K562 (cell line): ENCODE measurements around the gene CLPSL1. TPM values are rescaled to one million over a fixed set of nuclear protein-coding genes. Genes with fewer than 3 reads are reported as not detected.

Source experiments
- CREM ChIP-seq: IDR thresholded peaks from 2 replicates; pipeline ENCODE4 v1.6.1; 2014; ENCODE audit warnings: antibody characterized with exemption, low read depth
- ELF4 ChIP-seq: fragments of 450-650 bp; formaldehyde crosslinking; IDR thresholded peaks from 2 replicates; pipeline ENCODE4 v1.4.0; 2022; ENCODE audit warnings: missing genetic modification characterization
- ETS2 ChIP-seq: IDR thresholded peaks from 2 replicates; pipeline ENCODE4 v1.6.1; 2016; ENCODE audit warnings: borderline replicate concordance, missing genetic modification characterization, mild to moderate bottlenecking, moderate library complexity, missing compliant biosample characterization; ENCODE audit not compliant: poor library complexity, severe bottlenecking
- GTF2E2 ChIP-seq: fragments of 200-800 bp; sonication (Bioruptor generic); IDR thresholded peaks from 2 replicates; pipeline ENCODE4 v1.6.1; 2016; ENCODE audit warnings: missing genetic modification characterization, missing compliant biosample characterization
- KLF16 ChIP-seq: IDR thresholded peaks from 2 replicates; pipeline ENCODE4 v1.6.1; 2016; ENCODE audit warnings: antibody characterized with exemption
- REST ChIP-seq, 2 experiments: fragments of 450-650 bp; formaldehyde crosslinking in 1 of 2; IDR thresholded peaks; 2 replicates each; pipeline versions ENCODE4 v1.4.0 to v1.6.1; 2014 to 2020; ENCODE audit warnings: mild to moderate bottlenecking in 2 of 2, borderline replicate concordance in 1 of 2, low read depth in 1 of 2
- SOX6 ChIP-seq: fragments of 450-650 bp; IDR thresholded peaks from 2 replicates; pipeline ENCODE4 v1.6.1; 2014; ENCODE audit warnings: mild to moderate bottlenecking
- ZBTB49 ChIP-seq: sonication (generic); formaldehyde crosslinking; IDR thresholded peaks from 2 replicates; pipeline ENCODE4 v1.8.0; 2022; ENCODE audit warnings: missing genetic modification reagents, mild to moderate bottlenecking, borderline replicate concordance
- ZBTB7A ChIP-seq: IDR thresholded peaks from 2 replicates; pipeline ENCODE4 v1.6.1; 2011; ENCODE audit warnings: low read depth, mild to moderate bottlenecking, low read length, moderate library complexity, borderline replicate concordance; ENCODE audit not compliant: control insufficient read depth
- ZFP30 ChIP-seq: fragments of 250-450 bp; sonication (Bioruptor Pico); IDR thresholded peaks from 2 replicates; pipeline ENCODE4 v1.8.0; 2022; ENCODE audit warnings: moderate library complexity, mild to moderate bottlenecking, inconsistent platforms, borderline replicate concordance
- ZFX ChIP-seq: sonication (generic); formaldehyde crosslinking; IDR thresholded peaks from 2 replicates; pipeline ENCODE4 v1.8.0; 2022; ENCODE audit warnings: mild to moderate bottlenecking, missing genetic modification reagents, moderate library complexity
- ZNF324 ChIP-seq: fragments of 250-450 bp; sonication (Bioruptor Pico); IDR thresholded peaks from 2 replicates; pipeline ENCODE4 v1.4.0; 2020; ENCODE audit warnings: mild to moderate bottlenecking
- ZNF583 ChIP-seq: fragments of 250-450 bp; sonication (Bioruptor Pico); IDR thresholded peaks from 2 replicates; pipeline ENCODE4 v1.4.0; 2020
- ZNF79 ChIP-seq: fragments of 250-450 bp; sonication (Bioruptor Pico); IDR thresholded peaks from 2 replicates; pipeline ENCODE4 v1.4.0; 2020; ENCODE audit warnings: low read depth, mild to moderate bottlenecking, moderate library complexity
- polyA plus RNA-seq, 8 experiments: library from polyadenylated mRNA; depleted of rRNA in 4 of 8; stranded (reverse) in 5 of 8; unstranded in 3 of 8; fragments of >200 nt; fragmentation: Nextera tagmentation in 2 of 8; fragmentation: Illumina TruSeq in 1 of 8; extraction: Ambion mirVana in 2 of 8; extraction: Trizol in 1 of 8; gene quantifications; 2 replicates each; pipeline versions ENCODE4 v1.2.1 to v1.2.3, GENCODE V29; 2011 to 2014; ENCODE audit warnings: inconsistent platforms in 1 of 8, missing spikeins in 1 of 8
- total RNA-seq, 7 experiments: library from RNA; depleted of rRNA in 6 of 7; stranded (reverse); fragments of >200 nt in 6 of 7; fragmentation: Illumina TruSeq in 2 of 7; extraction: Trizol in 2 of 7; gene quantifications; 2 replicates each; pipeline versions ENCODE4 v1.2.1 to v1.2.3, GENCODE V29; 2011 to 2021; ENCODE audit warnings: low replicate concordance in 1 of 7
- TF ChIP-seq, protein P1 (sequence below): fragments of 250-450 bp; sonication (Bioruptor Pico); IDR thresholded peaks from 2 replicates; pipeline ENCODE4 v1.4.0; 2020
- TF ChIP-seq, protein P2 (sequence below): fragments of 200-800 bp; sonication (Bioruptor generic); IDR thresholded peaks from 2 replicates; pipeline ENCODE4 v1.6.1; 2017; ENCODE audit warnings: missing genetic modification characterization, missing compliant biosample characterization

CLPSL1 gene
- total and polyA plus RNA-seq, 9 of the 15 experiments (the other 6 are each of a cell fraction or from before 2014, with no cell fraction given) = not detected

- no peak for TF ChIP-seq REST (IDR thresholded peaks at IDR 0.05; ENCODE audit: borderline replicate concordance)
- no peak for TF ChIP-seq REST (CRISPR knock-in tag; IDR thresholded peaks at IDR 0.05; ENCODE audit: low read depth)
- no peak for TF ChIP-seq ZBTB49 (CRISPR knock-in tag)
- no peak for TF ChIP-seq ZNF79 (CRISPR knock-in tag)
- no peak for TF ChIP-seq GTF2E2 (tag)
- TF ChIP-seq ELF4 (CRISPR knock-in tag) = no peak
- TF ChIP-seq, protein P1, sequence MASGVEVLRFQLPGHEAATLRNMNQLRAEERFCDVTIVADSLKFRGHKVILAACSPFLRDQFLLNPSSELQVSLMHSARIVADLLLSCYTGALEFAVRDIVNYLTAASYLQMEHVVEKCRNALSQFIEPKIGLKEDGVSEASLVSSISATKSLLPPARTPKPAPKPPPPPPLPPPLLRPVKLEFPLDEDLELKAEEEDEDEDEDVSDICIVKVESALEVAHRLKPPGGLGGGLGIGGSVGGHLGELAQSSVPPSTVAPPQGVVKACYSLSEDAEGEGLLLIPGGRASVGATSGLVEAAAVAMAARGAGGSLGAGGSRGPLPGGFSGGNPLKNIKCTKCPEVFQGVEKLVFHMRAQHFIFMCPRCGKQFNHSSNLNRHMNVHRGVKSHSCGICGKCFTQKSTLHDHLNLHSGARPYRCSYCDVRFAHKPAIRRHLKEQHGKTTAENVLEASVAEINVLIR (CRISPR knock-in tag) = no peak
- no peak for TF ChIP-seq ETS2 (tag)
- TF ChIP-seq ZNF324 (CRISPR knock-in tag) = no peak
- no peak for TF ChIP-seq ZBTB7A
- no peak for TF ChIP-seq ZFP30 (CRISPR knock-in tag)
- no peak for TF ChIP-seq ZFX (CRISPR knock-in tag)
- no peak for TF ChIP-seq CREM
- peak; percentile 94 for TF ChIP-seq SOX6
- TF ChIP-seq ZNF583 (CRISPR knock-in tag) = no peak
- TF ChIP-seq, protein P2, sequence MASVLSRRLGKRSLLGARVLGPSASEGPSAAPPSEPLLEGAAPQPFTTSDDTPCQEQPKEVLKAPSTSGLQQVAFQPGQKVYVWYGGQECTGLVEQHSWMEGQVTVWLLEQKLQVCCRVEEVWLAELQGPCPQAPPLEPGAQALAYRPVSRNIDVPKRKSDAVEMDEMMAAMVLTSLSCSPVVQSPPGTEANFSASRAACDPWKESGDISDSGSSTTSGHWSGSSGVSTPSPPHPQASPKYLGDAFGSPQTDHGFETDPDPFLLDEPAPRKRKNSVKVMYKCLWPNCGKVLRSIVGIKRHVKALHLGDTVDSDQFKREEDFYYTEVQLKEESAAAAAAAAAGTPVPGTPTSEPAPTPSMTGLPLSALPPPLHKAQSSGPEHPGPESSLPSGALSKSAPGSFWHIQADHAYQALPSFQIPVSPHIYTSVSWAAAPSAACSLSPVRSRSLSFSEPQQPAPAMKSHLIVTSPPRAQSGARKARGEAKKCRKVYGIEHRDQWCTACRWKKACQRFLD (CRISPR knock-in tag) = 0 out of 2 replicates have a peak, but pooled peaks have one; percentile 33
- no peak for TF ChIP-seq KLF16
Observed at GRCh38 chr6:35833536-35833935, 52.7 kb downstream of the CLPSL1 start (continued).
